SK-N-SH treated with all-trans-retinoic acid at 6 μM for 48 hours (cell line): ENCODE data around the gene ANKMY2.

Experiments
- ARNTL ChIP-seq: fragments of 450-650 bp; formaldehyde crosslinking; IDR thresholded peaks from 2 replicates; pipeline ENCODE4 v1.5.0; 2020; ENCODE audit warnings: low read depth, mild to moderate bottlenecking, moderate library complexity, borderline replicate concordance
- CSDC2 ChIP-seq: fragments of 250-450 bp; sonication (Bioruptor Pico); IDR thresholded peaks from 2 replicates; pipeline ENCODE4 v1.5.0; 2020; ENCODE audit warnings: mild to moderate bottlenecking, moderate library complexity
- ESRRG ChIP-seq: fragments of 250-450 bp; sonication (Bioruptor Pico); IDR thresholded peaks from 2 replicates; pipeline ENCODE4 v1.6.1; 2021; ENCODE audit warnings: mild to moderate bottlenecking
- GLIS3 ChIP-seq: fragments of 250-450 bp; sonication (Bioruptor Pico); IDR thresholded peaks from 2 replicates; pipeline ENCODE4 v1.5.0; 2020; ENCODE audit warnings: mild to moderate bottlenecking, moderate library complexity
- ISL1 ChIP-seq: fragments of 250-450 bp; sonication (Bioruptor Pico); IDR thresholded peaks from 2 replicates; pipeline ENCODE4 v2.1.2; 2022; ENCODE audit warnings: mild to moderate bottlenecking, moderate library complexity
- OSR1 ChIP-seq: fragments of 250-450 bp; sonication (Bioruptor Pico); IDR thresholded peaks from 2 replicates; pipeline ENCODE4 v1.8.0; 2022; ENCODE audit warnings: moderate library complexity, mild to moderate bottlenecking, inconsistent platforms
- PPARA ChIP-seq: fragments of 250-450 bp; sonication (Bioruptor Pico); IDR thresholded peaks from 2 replicates; pipeline ENCODE4 v1.5.0; 2020; ENCODE audit warnings: mild to moderate bottlenecking, borderline replicate concordance
- RARB ChIP-seq: fragments of 250-450 bp; sonication (Bioruptor Pico); IDR thresholded peaks from 2 replicates; pipeline ENCODE4 v1.8.0; 2021; ENCODE audit warnings: mild to moderate bottlenecking, moderate library complexity
- SNAI2 ChIP-seq: fragments of 250-450 bp; sonication (Bioruptor Pico); IDR thresholded peaks from 2 replicates; pipeline ENCODE4 v1.5.0; 2020; ENCODE audit warnings: mild to moderate bottlenecking, moderate library complexity
- ZFP3 ChIP-seq: fragments of 250-450 bp; sonication (Bioruptor Pico); IDR thresholded peaks from 2 replicates; pipeline ENCODE4 v1.5.0; 2020; ENCODE audit warnings: mild to moderate bottlenecking, moderate library complexity
- ZNF70 ChIP-seq: fragments of 450-650 bp; formaldehyde crosslinking; IDR thresholded peaks from 2 replicates; pipeline ENCODE4 v1.5.0; 2020; ENCODE audit warnings: mild to moderate bottlenecking, moderate library complexity
- TF ChIP-seq, protein P1 (sequence below): fragments of 250-450 bp; sonication (Bioruptor Pico); IDR thresholded peaks from 2 replicates; pipeline ENCODE4 v1.5.0; 2020; ENCODE audit warnings: mild to moderate bottlenecking, moderate library complexity
- TF ChIP-seq, protein P2 (sequence below): fragments of 250-450 bp; sonication (Bioruptor Pico); IDR thresholded peaks from 2 replicates; pipeline ENCODE4 v1.5.1; 2021; ENCODE audit warnings: mild to moderate bottlenecking, moderate library complexity
- TF ChIP-seq, protein P3 (sequence below): fragments of 250-450 bp; sonication (Bioruptor Pico); IDR thresholded peaks from 2 replicates; pipeline ENCODE4 v1.8.0; 2020; ENCODE audit warnings: mild to moderate bottlenecking, moderate library complexity, borderline replicate concordance

DNA sequence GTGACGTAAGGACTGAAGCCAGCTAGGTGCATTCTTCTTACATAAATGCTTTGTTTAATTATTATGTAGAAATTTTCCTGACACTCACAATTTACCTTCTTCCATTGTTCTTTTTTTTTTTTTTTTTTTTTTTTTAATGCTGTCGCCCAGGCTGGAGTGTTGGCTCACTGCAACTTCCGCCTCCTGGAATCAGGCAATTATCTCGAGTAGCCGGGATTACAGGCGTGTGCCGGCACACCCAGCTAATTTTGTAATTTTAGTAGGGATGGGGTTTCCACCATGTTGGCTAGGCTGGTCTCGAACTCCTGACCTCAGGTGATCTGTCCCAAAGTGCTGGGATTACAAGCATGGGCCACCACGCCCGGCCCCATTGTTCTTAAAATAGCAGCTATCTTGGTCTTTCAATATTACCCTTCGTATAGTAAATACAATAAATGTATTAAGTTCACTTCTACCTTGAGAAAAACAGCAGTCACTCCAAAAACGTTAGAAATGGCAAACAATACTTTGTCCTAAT, 32.5 kb upstream of the ANKMY2 start:
- no peak for TF ChIP-seq GLIS3 (CRISPR knock-in tag)
- no peak for TF ChIP-seq RARB
- no peak for TF ChIP-seq ISL1 (CRISPR knock-in tag)
- TF ChIP-seq CSDC2 (CRISPR knock-in tag): no peak
- TF ChIP-seq, protein P1, sequence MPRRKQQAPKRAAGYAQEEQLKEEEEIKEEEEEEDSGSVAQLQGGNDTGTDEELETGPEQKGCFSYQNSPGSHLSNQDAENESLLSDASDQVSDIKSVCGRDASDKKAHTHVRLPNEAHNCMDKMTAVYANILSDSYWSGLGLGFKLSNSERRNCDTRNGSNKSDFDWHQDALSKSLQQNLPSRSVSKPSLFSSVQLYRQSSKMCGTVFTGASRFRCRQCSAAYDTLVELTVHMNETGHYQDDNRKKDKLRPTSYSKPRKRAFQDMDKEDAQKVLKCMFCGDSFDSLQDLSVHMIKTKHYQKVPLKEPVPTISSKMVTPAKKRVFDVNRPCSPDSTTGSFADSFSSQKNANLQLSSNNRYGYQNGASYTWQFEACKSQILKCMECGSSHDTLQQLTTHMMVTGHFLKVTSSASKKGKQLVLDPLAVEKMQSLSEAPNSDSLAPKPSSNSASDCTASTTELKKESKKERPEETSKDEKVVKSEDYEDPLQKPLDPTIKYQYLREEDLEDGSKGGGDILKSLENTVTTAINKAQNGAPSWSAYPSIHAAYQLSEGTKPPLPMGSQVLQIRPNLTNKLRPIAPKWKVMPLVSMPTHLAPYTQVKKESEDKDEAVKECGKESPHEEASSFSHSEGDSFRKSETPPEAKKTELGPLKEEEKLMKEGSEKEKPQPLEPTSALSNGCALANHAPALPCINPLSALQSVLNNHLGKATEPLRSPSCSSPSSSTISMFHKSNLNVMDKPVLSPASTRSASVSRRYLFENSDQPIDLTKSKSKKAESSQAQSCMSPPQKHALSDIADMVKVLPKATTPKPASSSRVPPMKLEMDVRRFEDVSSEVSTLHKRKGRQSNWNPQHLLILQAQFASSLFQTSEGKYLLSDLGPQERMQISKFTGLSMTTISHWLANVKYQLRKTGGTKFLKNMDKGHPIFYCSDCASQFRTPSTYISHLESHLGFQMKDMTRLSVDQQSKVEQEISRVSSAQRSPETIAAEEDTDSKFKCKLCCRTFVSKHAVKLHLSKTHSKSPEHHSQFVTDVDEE: no peak
- TF ChIP-seq ESRRG: no peak
- no peak for TF ChIP-seq PPARA (CRISPR knock-in tag)
- TF ChIP-seq, protein P2, sequence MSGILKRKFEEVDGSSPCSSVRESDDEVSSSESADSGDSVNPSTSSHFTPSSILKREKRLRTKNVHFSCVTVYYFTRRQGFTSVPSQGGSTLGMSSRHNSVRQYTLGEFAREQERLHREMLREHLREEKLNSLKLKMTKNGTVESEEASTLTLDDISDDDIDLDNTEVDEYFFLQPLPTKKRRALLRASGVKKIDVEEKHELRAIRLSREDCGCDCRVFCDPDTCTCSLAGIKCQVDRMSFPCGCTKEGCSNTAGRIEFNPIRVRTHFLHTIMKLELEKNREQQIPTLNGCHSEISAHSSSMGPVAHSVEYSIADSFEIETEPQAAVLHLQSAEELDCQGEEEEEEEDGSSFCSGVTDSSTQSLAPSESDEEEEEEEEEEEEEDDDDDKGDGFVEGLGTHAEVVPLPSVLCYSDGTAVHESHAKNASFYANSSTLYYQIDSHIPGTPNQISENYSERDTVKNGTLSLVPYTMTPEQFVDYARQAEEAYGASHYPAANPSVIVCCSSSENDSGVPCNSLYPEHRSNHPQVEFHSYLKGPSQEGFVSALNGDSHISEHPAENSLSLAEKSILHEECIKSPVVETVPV: no peak
- TF ChIP-seq, protein P3, sequence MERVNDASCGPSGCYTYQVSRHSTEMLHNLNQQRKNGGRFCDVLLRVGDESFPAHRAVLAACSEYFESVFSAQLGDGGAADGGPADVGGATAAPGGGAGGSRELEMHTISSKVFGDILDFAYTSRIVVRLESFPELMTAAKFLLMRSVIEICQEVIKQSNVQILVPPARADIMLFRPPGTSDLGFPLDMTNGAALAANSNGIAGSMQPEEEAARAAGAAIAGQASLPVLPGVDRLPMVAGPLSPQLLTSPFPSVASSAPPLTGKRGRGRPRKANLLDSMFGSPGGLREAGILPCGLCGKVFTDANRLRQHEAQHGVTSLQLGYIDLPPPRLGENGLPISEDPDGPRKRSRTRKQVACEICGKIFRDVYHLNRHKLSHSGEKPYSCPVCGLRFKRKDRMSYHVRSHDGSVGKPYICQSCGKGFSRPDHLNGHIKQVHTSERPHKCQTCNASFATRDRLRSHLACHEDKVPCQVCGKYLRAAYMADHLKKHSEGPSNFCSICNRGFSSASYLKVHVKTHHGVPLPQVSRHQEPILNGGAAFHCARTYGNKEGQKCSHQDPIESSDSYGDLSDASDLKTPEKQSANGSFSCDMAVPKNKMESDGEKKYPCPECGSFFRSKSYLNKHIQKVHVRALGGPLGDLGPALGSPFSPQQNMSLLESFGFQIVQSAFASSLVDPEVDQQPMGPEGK (CRISPR knock-in tag): no peak
- no peak for TF ChIP-seq SNAI2 (CRISPR knock-in tag)
- no peak for TF ChIP-seq OSR1
- no peak for TF ChIP-seq ARNTL
- no peak for TF ChIP-seq ZNF70 (CRISPR knock-in tag)
- TF ChIP-seq ZFP3 (CRISPR knock-in tag): no peak
